HUES64 (cell line): Measurements from ENCODE around the gene CAMK1G. TPM values are rescaled to one million over a fixed set of nuclear protein-coding genes. Genes with fewer than 3 reads are reported as not detected.
A peak's percentile ranks its signal among the peaks of the same experiment; 100 is the strongest.

Experiments
- H3K27ac ChIP-seq: 2 replicates; pipeline ENCODE4 v1.7.0; 2013; ENCODE audit warnings: low read depth, low read length, inconsistent platforms
- H3K27me3 ChIP-seq: 2 replicates; pipeline ENCODE4 v1.6.1; 2013; ENCODE audit warnings: mild to moderate bottlenecking, low read length; ENCODE audit not compliant: insufficient read depth
- H3K36me3 ChIP-seq: 2 replicates; pipeline ENCODE4 v1.6.1; 2013; ENCODE audit warnings: mild to moderate bottlenecking, low read length; ENCODE audit not compliant: insufficient read depth
- H3K4me1 ChIP-seq: 2 replicates; pipeline ENCODE4 v1.6.1; 2013; ENCODE audit warnings: mild to moderate bottlenecking, low read length, moderate library complexity; ENCODE audit not compliant: insufficient read depth
- H3K4me3 ChIP-seq: 2 replicates; pipeline ENCODE4 v1.5.1; 2013; ENCODE audit warnings: mild to moderate bottlenecking, low read length, moderate library complexity
- H3K9ac ChIP-seq: 2 replicates; pipeline ENCODE4 v1.6.1; 2013; ENCODE audit warnings: mild to moderate bottlenecking, low read depth, low read length
- H3K9me3 ChIP-seq: 2 replicates; pipeline ENCODE4 v1.6.1; 2013; ENCODE audit warnings: low read depth, low read length; ENCODE audit not compliant: insufficient read depth
- WGBS: fragments of 150-250, 120-280 bp; methylation state at CpG from one replicate; pipeline ENCODE4 v1.1.7; 2013; ENCODE audit warnings: missing lambda C conversion rate; 5-methylcytosine and 5-hydroxymethylcytosine counted together
- polyA plus RNA-seq, 2 experiments: library from polyadenylated mRNA; stranded (reverse); fragments of 50-300 nt; gene quantifications; one replicate each; pipeline ENCODE4 v1.2.3, GENCODE V29; 2013

CAMK1G gene
- 0.70 TPM for polyA plus RNA-seq (2013, experiment 1 of 2)
- 1.6 TPM for polyA plus RNA-seq (2013, experiment 2 of 2)

- peak within 1 kb of the TSS; percentile 25; the same call in 1 of the 2 replicates for H3K9ac ChIP-seq
- peaks cover 11% of the 10 kb centered on the region for H3K4me1 ChIP-seq
- no peak within 1 kb of the TSS for H3K27ac ChIP-seq
- H3K36me3 ChIP-seq: no peaks in the 10 kb centered on the region
- H3K27me3 ChIP-seq: peaks cover 32% of the 10 kb centered on the region
- H3K9me3 ChIP-seq: no peaks in the 10 kb centered on the region
- peak within 1 kb of the TSS; percentile 50 for H3K4me3 ChIP-seq
- 49% methylated on average over 2 of the region's 6 CpGs for WGBS
These were observed at the start of gene CAMK1G for GRCh38 chr1:209583408-209583807. CAMK1G (plus strand) TSS chr1:209583714; CDS start chr1:209594984, 11,270 bp downstream.

- H3K9me3 ChIP-seq: no peaks in the 10 kb centered on the region
- no peak overlapping the region for H3K9ac ChIP-seq
- no peak overlapping the region for H3K4me3 ChIP-seq
- 90% methylated on average over 8 of the region's 8 CpGs for WGBS
- no peaks in the 10 kb centered on the region for H3K36me3 ChIP-seq
- peaks cover 14% of the 10 kb centered on the region for H3K4me1 ChIP-seq
- H3K27me3 ChIP-seq: no peaks in the 10 kb centered on the region
- no peak overlapping the region for H3K27ac ChIP-seq
These were observed 48.8 kb upstream of the CAMK1G start for GRCh38 chr1:209534496-209535250.

- 19% methylated on average over 2 of the region's 2 CpGs for WGBS
- H3K4me1 ChIP-seq: peaks cover 17% of the 10 kb centered on the region
- H3K36me3 ChIP-seq: no peaks in the 10 kb centered on the region
- H3K9ac ChIP-seq: no peak overlapping the region
- no peak overlapping the region for H3K27ac ChIP-seq
- no peaks in the 10 kb centered on the region for H3K27me3 ChIP-seq
- no peaks in the 10 kb centered on the region for H3K9me3 ChIP-seq
- H3K4me3 ChIP-seq: no peak overlapping the region
These were observed 46.7 kb upstream of the CAMK1G start for GRCh38 chr1:209536843-209537242.

- H3K27me3 ChIP-seq: no peaks in the 10 kb centered on the region
These were observed 46.0 kb upstream of the CAMK1G start for GRCh38 chr1:209537336-209538114.

GRCh38 chr1:209539576-209539975 lies 43.9 kb upstream of the CAMK1G start:
- Histone ChIP-seq H3K9ac (no peak overlapping the region), H3K36me3 (no peaks in the 10 kb centered on the region), H3K9me3 (no peaks in the 10 kb centered on the region), H3K27me3 (no peaks in the 10 kb centered on the region), H3K4me3 (no peak overlapping the region), H3K4me1 (peaks cover 17% of the 10 kb centered on the region), H3K27ac (no peak overlapping the region)

More at GRCh38 chr1:209537336-209538114, 46.0 kb upstream of the CAMK1G start:
- WGBS: 92% methylated on average over 1 of the region's 1 CpG
- Histone ChIP-seq H3K36me3 (no peaks in the 10 kb centered on the region), H3K9ac (no peak overlapping the region), H3K4me1 (peaks cover 17% of the 10 kb centered on the region), H3K4me3 (no peak overlapping the region), H3K9me3 (no peaks in the 10 kb centered on the region), H3K27ac (no peak overlapping the region)

- Histone ChIP-seq H3K9me3 (no peaks in the 10 kb centered on the region), H3K4me3 (no peak overlapping the region), H3K27me3 (peaks cover 6% of the 10 kb centered on the region; the same call in 1 of the 2 replicates), H3K36me3 (no peaks in the 10 kb centered on the region), H3K9ac (no peak overlapping the region), H3K4me1 (peaks cover 8% of the 10 kb centered on the region; the same call in 1 of the 2 replicates), H3K27ac (no peak overlapping the region)
These were observed 40.9 kb upstream of the CAMK1G start for GRCh38 chr1:209542585-209542984.

GRCh38 chr1:209544098-209544497 lies 39.4 kb upstream of the CAMK1G start:
- 89% methylated on average over 2 of the region's 2 CpGs for WGBS
- H3K4me1 ChIP-seq: peaks cover 10% of the 10 kb centered on the region; the same call in 1 of the 2 replicates
- no peak overlapping the region for H3K9ac ChIP-seq
- no peak overlapping the region for H3K4me3 ChIP-seq
- peaks cover 19% of the 10 kb centered on the region; the same call in 1 of the 2 replicates for H3K27me3 ChIP-seq
- H3K9me3 ChIP-seq: no peaks in the 10 kb centered on the region
- no peaks in the 10 kb centered on the region for H3K36me3 ChIP-seq
- H3K27ac ChIP-seq: no peak overlapping the region

- H3K36me3 ChIP-seq: no peaks in the 10 kb centered on the region
- no peak overlapping the region for H3K27ac ChIP-seq
- WGBS: 95% methylated on average over 3 of the region's 3 CpGs
- peaks cover 22% of the 10 kb centered on the region; the same call in 1 of the 2 replicates for H3K27me3 ChIP-seq
- H3K4me3 ChIP-seq: no peak overlapping the region
- no peaks in the 10 kb centered on the region for H3K9me3 ChIP-seq
- no peak overlapping the region for H3K9ac ChIP-seq
- H3K4me1 ChIP-seq: 0 out of 2 replicates have a peak, but pooled peaks cover 9% of the 10 kb centered on the region
These were observed 38.1 kb upstream of the CAMK1G start for GRCh38 chr1:209545423-209545822.

GRCh38 chr1:209546390-209547085 lies 37.0 kb upstream of the CAMK1G start:
- Histone ChIP-seq H3K36me3 (no peaks in the 10 kb centered on the region), H3K9ac (no peak overlapping the region), H3K27ac (no peak overlapping the region), H3K4me1 (0 out of 2 replicates have a peak, but pooled peaks cover 9% of the 10 kb centered on the region), H3K27me3 (peaks cover 24% of the 10 kb centered on the region; the same call in 1 of the 2 replicates), H3K9me3 (no peaks in the 10 kb centered on the region), H3K4me3 (no peak overlapping the region)
- WGBS: 92% methylated on average over 5 of the region's 5 CpGs

GRCh38 chr1:209547626-209548025 lies 35.9 kb upstream of the CAMK1G start:
- WGBS: 93% methylated on average over 3 of the region's 3 CpGs
- H3K4me1 ChIP-seq: peaks cover 15% of the 10 kb centered on the region
- H3K27me3 ChIP-seq: peaks cover 24% of the 10 kb centered on the region; the same call in 1 of the 2 replicates
- no peak overlapping the region for H3K9ac ChIP-seq
- no peak overlapping the region for H3K4me3 ChIP-seq
- no peaks in the 10 kb centered on the region for H3K9me3 ChIP-seq
- H3K36me3 ChIP-seq: no peaks in the 10 kb centered on the region
- H3K27ac ChIP-seq: no peak overlapping the region
